Measurements from ENCODE around the gene GLB1L2.
A peak's percentile ranks its signal among the peaks of the same experiment; 100 is the strongest.

Gene GLB1L2

GRCh38 chr11:134349802-134350355 lies 18.1 kb downstream of the GLB1L2 start:
- DNase-seq = no peak

GRCh38 chr11:134350381-134350780 lies 18.6 kb downstream of the GLB1L2 start:
- DNase-seq = no peak

GRCh38 chr11:134352111-134352510 lies 20.3 kb downstream of the GLB1L2 start:
- no peak for DNase-seq

GRCh38 chr11:134355136-134355535 lies 23.3 kb downstream of the GLB1L2 start:
- no peak for DNase-seq

GRCh38 chr11:134355656-134356055 lies 23.9 kb downstream of the GLB1L2 start:
- DNase-seq = no peak

- DNase-seq = no peak
Measured at GRCh38 chr11:134356656-134357544, 25.1 kb downstream of the GLB1L2 start.

- no peak for DNase-seq
Measured at GRCh38 chr11:134357545-134357839, 25.7 kb downstream of the GLB1L2 start.

GRCh38 chr11:134358165-134358855 lies 26.5 kb downstream of the GLB1L2 start:
- no peak for DNase-seq

- no peak for DNase-seq
Measured at GRCh38 chr11:134358856-134359490, 27.2 kb downstream of the GLB1L2 start.

- no peak for DNase-seq
Measured at GRCh38 chr11:134359646-134360045, 27.9 kb downstream of the GLB1L2 start.

- DNase-seq = peak; percentile 61
Measured at GRCh38 chr11:134360050-134360835, 28.5 kb downstream of the GLB1L2 start.

- DNase-seq = no peak
Measured at GRCh38 chr11:134361661-134362060, 29.9 kb downstream of the GLB1L2 start.

- no peak for DNase-seq
Measured at GRCh38 chr11:134362192-134362901, 30.6 kb downstream of the GLB1L2 start.

GRCh38 chr11:134363161-134363560 lies 31.4 kb downstream of the GLB1L2 start:
- DNase-seq = no peak

- DNase-seq = no peak
Measured at GRCh38 chr11:134363592-134363991, 31.8 kb downstream of the GLB1L2 start.

GRCh38 chr11:134364261-134364660 lies 32.5 kb downstream of the GLB1L2 start:
- DNase-seq = no peak

- DNase-seq = no peak
Measured at GRCh38 chr11:134365011-134365925, 33.5 kb downstream of the GLB1L2 start.

- no peak for DNase-seq
Measured at GRCh38 chr11:134366254-134366653, 34.5 kb downstream of the GLB1L2 start.

GRCh38 chr11:134367781-134368180 lies 36.0 kb downstream of the GLB1L2 start:
- no peak for DNase-seq

- no peak for DNase-seq
Measured at GRCh38 chr11:134369656-134370525, 38.1 kb downstream of the GLB1L2 start.
